GM10266 (cell line): ENCODE data around the gene SMIM10L1.

Source experiments
- DNase-seq: peaks from one replicate; pipeline ENCODE4 v3.0.0; 2012; ENCODE audit errors: extremely low spot score
- CTCF ChIP-seq: IDR thresholded peaks from 2 replicates; pipeline ENCODE4 v1.5.1; 2012; ENCODE audit warnings: mild to moderate bottlenecking, low read depth; ENCODE audit not compliant: control insufficient read depth, insufficient read depth; ENCODE audit errors: missing control alignments

Gene SMIM10L1

GRCh38 chr12:11171145-11171968, at the start of gene SMIM10L1:
Gene SMIM10L1, plus strand, starts transcription at chr12:11171194. Its CDS starts 163 bp downstream, at chr12:11171357.
- DNase-seq: peak; percentile 87
- TF ChIP-seq CTCF: no peak

DNA sequence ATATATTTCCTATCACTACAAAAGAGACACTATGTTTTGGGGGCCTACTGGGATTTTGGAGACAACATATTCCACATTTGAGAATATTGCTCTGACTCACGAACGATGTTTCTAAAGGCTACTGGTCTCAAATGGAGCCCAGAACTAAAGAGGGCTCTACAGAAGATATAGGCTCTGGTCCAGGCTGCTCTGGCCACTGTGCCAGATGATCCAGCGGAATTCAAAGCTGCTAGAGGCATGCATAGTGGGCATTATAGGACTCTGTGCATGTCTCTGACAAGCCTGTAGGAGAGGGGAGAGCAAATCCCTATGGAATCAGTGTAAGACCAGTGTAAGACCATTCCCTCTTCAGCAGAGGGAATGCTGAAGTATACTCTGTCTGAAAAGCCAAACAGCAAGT, 40.6 kb upstream of the SMIM10L1 start:
- no peak for DNase-seq
- TF ChIP-seq CTCF: no peak

- DNase-seq: no peak
- no peak for TF ChIP-seq CTCF
These were observed 40.0 kb upstream of the SMIM10L1 start for GRCh38 chr12:11130999-11131398.

- TF ChIP-seq CTCF: no peak
- no peak for DNase-seq
These were observed 37.8 kb upstream of the SMIM10L1 start for GRCh38 chr12:11133162-11133561.

DNA sequence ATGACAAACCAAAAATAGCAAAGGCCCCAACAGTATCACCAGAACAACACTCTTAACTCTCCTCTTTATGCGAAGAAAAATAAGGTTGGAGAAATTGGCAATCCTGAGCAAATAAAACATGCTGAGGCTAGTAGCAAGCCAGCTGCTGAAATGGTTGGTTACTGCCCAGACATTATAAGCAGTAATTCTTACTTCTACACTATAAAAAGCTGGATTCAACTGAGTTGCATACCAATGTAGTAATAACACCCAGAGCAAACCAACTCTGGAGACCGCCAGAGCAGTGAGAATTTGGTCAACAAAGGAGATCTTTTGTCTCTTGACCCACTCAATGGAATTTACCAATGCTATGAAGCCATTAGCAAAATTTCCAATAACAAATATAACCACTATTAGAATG, 37.2 kb upstream of the SMIM10L1 start:
- TF ChIP-seq CTCF: no peak
- no peak for DNase-seq

DNA sequence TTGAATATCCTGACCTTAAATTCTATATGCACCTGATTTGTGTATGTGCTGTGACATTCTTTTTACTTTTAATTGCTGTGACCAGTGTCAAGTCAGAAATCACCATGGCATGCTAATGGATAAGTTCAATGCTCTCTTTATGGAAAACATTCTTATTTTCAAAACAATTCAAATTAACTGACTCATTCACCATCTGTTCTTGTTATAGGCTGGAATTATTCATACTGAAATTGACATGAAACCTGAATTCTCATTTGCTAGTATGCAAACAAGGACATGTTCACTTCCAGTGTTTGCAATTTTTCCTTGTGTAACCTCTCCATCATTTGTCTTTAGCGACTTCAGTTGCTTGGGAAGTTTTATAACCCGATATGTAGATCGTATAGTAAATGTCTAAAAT, 36.7 kb upstream of the SMIM10L1 start, which contains the start of gene TAS2R30:
Gene TAS2R30, minus strand, starts transcription at position 340 of the 400 bp plus-strand sequence. CDS start 400 bp downstream, outside the sequence.
- no peak for DNase-seq
- no peak for TF ChIP-seq CTCF

- no peak for DNase-seq
- no peak for TF ChIP-seq CTCF
These were observed 34.9 kb upstream of the SMIM10L1 start for GRCh38 chr12:11136075-11136474.
